GM23248 (cell line): ENCODE results near the gene MTCH1. TPM values are rescaled to one million over a fixed set of nuclear protein-coding genes. Genes with fewer than 3 reads are reported as not detected.

ENCODE experiments used
- DNase-seq: peaks from one replicate; pipeline ENCODE4 v3.0.0-alpha.2; 2015
- H2AFZ ChIP-seq: fragments of 200-600 bp; sonication (generic); 2 replicates; pipeline ENCODE4 v1.6.1; 2016; ENCODE audit warnings: antibody characterized with exemption
- H3F3A ChIP-seq: fragments of 200-600 bp; sonication (generic); 2 replicates; pipeline ENCODE4 v1.6.1; 2016; ENCODE audit warnings: mild to moderate bottlenecking, antibody characterized with exemption, mixed run types; ENCODE audit not compliant: insufficient read depth
- H3K27ac ChIP-seq: fragments of 200-600 bp; sonication (generic); 2 replicates; pipeline ENCODE4 v1.5.1; 2016; ENCODE audit warnings: mild to moderate bottlenecking
- H3K27me3 ChIP-seq: fragments of 200-600 bp; sonication (generic); replicated peaks from 2 replicates; pipeline ENCODE4 v1.6.1; 2016; ENCODE audit warnings: mild to moderate bottlenecking; ENCODE audit not compliant: insufficient read depth
- H3K36me3 ChIP-seq: fragments of 200-600 bp; sonication (generic); 2 replicates; pipeline ENCODE4 v1.6.1; 2016; ENCODE audit warnings: low read depth, mild to moderate bottlenecking
- H3K4me1 ChIP-seq: fragments of 200-600 bp; sonication (generic); 2 replicates; pipeline ENCODE4 v1.6.1; 2016; ENCODE audit warnings: mild to moderate bottlenecking; ENCODE audit not compliant: insufficient read depth
- H3K4me2 ChIP-seq: fragments of 200-600 bp; sonication (generic); one replicate; pipeline ENCODE4 v1.6.1; 2016; ENCODE audit warnings: mild to moderate bottlenecking; ENCODE audit not compliant: unreplicated experiment
- H3K4me3 ChIP-seq: fragments of 200-600 bp; sonication (generic); 2 replicates; pipeline ENCODE4 v1.5.1; 2016; ENCODE audit warnings: mild to moderate bottlenecking
- H3K79me2 ChIP-seq: fragments of 200-600 bp; sonication (generic); 2 replicates; pipeline ENCODE4 v1.6.1; 2016; ENCODE audit warnings: mild to moderate bottlenecking; ENCODE audit not compliant: insufficient read depth
- H3K9ac ChIP-seq: fragments of 200-600 bp; sonication (generic); 2 replicates; pipeline ENCODE4 v1.6.1; 2016; ENCODE audit warnings: mild to moderate bottlenecking
- H3K9me2 ChIP-seq: fragments of 200-600 bp; sonication (generic); 2 replicates; pipeline ENCODE4 v1.6.1; 2016; ENCODE audit warnings: mixed run types, mild to moderate bottlenecking, moderate library complexity; ENCODE audit not compliant: insufficient read depth
- H3K9me3 ChIP-seq: fragments of 200-600 bp; sonication (generic); one replicate; pipeline ENCODE4 v1.6.1; 2017; ENCODE audit warnings: low read depth
- H4K20me1 ChIP-seq: fragments of 200-600 bp; sonication (generic); 2 replicates; pipeline ENCODE4 v1.6.0; 2016; ENCODE audit not compliant: insufficient read depth
- EZH2 ChIP-seq: fragments of 200-600 bp; sonication (generic); IDR thresholded peaks from 2 replicates; pipeline ENCODE4 v1.6.1; 2018; ENCODE audit warnings: antibody characterized with exemption, mild to moderate bottlenecking; ENCODE audit not compliant: insufficient read depth, poor library complexity, severe bottlenecking
- EZH2phosphoT487 ChIP-seq: fragments of 200-600 bp; sonication (generic); IDR thresholded peaks from 2 replicates; pipeline ENCODE4 v1.6.1; 2018; ENCODE audit warnings: antibody characterized with exemption, moderate library complexity, mild to moderate bottlenecking, low read depth; ENCODE audit not compliant: insufficient read depth
- WGBS, 2 experiments: methylation state at CpG; one replicate each; pipeline ENCODE4 v1.1.6; 2015 to 2017; ENCODE audit warnings: low lambda C conversion rate in 2 of 2, low coverage in 1 of 2; ENCODE audit errors: missing lambda C conversion rate in 2 of 2; 5-methylcytosine and 5-hydroxymethylcytosine counted together
- in situ Hi-C: fragments of 300-500 bp; cut with MboI; formaldehyde crosslinking; loops from 2 replicates; pipeline ENCODE4 v1.15.0; 2020
- polyA plus RNA-seq: library from polyadenylated mRNA; unstranded; fragments of >200 nt; fragmentation: Nextera tagmentation; extraction: Ambion mirVana; gene quantifications from 2 replicates; pipeline ENCODE4 v1.2.1, GENCODE V29; 2016
- total RNA-seq: library from RNA; depleted of rRNA; stranded (reverse); fragments of >200 nt; shearing (Covaris generic); gene quantifications from 2 replicates; pipeline ENCODE4 v1.2.3, GENCODE V29; 2014

The MTCH1 gene
- total and polyA plus RNA-seq, 2 experiments from 2014 or later, result 370 to 473 TPM

DNA sequence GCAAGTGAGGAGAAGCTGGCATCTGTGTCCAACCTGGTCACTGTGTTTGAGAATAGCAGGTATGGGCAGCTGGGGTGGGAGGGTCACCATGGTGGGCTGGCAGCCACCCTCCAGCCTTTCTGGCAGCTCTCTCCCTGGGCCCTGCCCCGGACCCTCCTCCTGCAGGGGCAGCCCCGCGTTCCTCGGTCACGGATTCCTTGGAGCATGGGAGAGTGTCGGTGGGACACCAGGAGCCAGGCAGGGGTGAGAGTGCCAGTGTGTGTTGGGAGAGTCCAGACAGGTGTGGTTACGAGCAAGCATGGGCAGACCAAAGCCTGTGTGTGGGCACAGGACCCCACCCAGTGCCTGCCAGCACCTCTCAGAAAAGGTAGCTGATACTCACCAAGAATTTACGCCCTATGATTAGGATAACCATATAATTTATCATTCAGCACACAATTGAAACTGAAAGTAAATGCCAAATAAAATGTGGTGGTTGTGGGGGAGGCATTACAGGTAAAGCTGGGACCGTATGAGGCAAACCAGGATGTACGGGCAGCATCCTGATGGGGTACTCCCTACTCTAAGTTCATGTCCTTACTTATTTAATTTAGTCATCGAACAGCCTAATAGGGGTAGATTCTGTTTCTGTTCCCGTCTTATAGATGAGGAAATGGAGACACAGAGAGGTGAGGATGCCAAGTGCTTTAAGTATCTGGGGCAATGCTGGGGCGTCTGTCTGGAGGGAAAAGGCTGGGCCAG is 20.0 kb upstream of the MTCH1 start:
- Histone ChIP-seq H3F3A (no peaks in the 10 kb centered on the region), H3K4me1 (0 out of 2 replicates have a peak, but pooled peaks cover 7% of the 10 kb centered on the region), H2AFZ (no peak overlapping the region), H3K9ac (no peak overlapping the region), H3K79me2 (no peaks in the 10 kb centered on the region), H3K9me2 (no peaks in the 10 kb centered on the region), H3K27ac (no peak overlapping the region), H3K27me3 (no peaks in the 10 kb centered on the region), H3K9me3 (no peaks in the 10 kb centered on the region), H3K4me3 (no peak overlapping the region), H3K4me2 (no peak overlapping the region), H3K36me3 (no peaks in the 10 kb centered on the region), H4K20me1 (no peaks in the 10 kb centered on the region)
- in situ Hi-C loops, result loop anchor here (10.0 kb wide), 1 partner anchor 231 kb away; no protein-coding TSS in a partner anchor
- TF ChIP-seq EZH2 (no peak), EZH2phosphoT487 (no peak)
- 86 to 89% methylated on average over 13 of the region's 13 CpGs for WGBS, 2 experiments
- DNase-seq, result no peak

DNA sequence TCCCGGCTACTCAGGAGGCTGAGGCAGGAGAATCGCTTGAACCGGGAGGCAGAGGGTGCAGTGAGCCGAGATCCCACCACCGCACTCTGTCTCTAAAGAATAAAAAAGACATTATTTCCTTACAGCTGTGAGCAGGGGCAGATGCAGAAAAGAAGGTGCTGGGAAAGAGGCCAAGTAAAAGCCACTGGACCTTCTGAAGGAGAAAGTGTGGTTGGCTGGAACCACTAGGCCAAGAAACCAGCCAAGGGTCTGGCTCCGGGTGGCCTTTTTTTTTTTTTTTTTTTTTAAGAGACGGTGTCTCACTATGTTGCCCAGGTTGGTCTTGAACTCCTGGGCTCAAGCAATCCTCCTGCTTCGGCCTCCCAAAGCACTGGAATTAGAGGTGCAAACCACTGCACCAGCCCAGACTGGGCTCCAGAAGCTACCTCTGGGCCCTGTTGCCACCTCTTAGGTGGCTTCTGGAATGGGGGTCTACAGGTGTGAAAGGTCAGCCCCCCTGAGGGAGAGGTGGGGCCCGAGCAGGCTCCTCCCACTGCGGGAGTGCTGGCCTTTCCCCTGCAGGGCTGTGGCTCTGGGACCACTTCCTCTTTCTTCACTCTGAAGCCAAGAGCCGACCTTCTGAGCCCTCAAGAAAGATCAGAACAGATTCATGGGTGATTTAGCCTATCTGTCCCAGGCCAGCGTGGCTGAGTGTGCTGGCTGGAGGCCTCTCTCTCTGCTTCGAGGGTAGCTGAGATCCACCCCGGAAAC is 19.2 kb upstream of the MTCH1 start, which contains the start of gene FGD2:
FGD2 (plus strand) TSS at position 595 of the 750 bp plus-strand sequence. CDS start 163 bp downstream, outside the sequence.
- WGBS, 2 experiments, result 70 to 72% methylated on average over 14 of the region's 14 CpGs
- in situ Hi-C loops, result loop anchor here (10.0 kb wide), 1 partner anchor 230 kb away; no protein-coding TSS in a partner anchor
- H3K79me2 ChIP-seq, result no peaks in the 10 kb centered on the region

DNA sequence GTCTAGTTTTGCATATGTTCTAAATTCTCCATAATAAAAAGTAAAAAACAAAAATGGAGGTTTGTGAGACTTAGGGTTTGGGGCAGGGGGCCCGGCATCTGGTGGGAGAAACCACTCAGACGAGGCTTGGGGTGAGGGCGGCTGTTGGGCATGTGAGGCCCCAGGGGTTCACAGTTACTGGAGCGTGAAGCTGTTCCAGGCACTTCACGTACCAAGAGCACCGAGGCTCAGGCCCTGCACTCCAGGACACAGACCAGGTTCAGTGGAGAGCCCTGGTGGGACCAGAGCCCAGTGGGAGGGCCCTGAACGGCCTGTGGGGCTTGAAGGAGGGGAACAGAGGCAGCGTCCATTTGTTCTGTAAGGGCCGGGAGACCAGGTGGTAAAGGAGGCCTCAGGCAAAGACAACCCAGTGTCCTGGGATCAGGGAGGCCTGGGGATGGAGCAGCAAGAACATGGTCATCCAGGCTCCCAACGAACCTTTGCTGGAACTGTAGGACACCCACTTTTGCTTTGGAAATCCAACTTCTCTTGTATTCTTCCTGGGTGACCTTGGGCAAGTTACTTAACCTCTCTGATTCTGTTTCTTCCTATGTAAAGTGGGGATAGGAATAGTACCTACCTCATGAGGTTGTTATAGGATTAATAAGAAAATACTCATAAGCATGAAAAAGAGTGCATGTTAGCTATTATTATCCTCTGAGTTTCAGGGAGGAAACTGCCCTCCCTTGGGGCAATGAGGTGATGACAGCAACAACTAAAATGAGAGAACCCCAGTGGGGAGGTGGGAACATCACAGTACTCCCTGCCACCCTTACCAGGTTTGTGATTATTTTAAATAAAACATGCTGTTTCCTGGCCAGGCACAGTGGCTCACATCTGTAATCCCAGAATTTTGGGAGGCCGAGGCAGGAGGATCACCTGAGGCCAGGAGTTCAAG is 18.3 kb upstream of the MTCH1 start:
- in situ Hi-C loops, result loop anchor here (10.0 kb wide), 1 partner anchor 230 kb away; no protein-coding TSS in a partner anchor
- no peak for DNase-seq
- Histone ChIP-seq H3F3A (no peaks in the 10 kb centered on the region), H3K4me3 (no peak overlapping the region), H3K4me1 (0 out of 2 replicates have a peak, but pooled peaks cover 7% of the 10 kb centered on the region), H3K79me2 (no peaks in the 10 kb centered on the region), H4K20me1 (no peaks in the 10 kb centered on the region), H3K9me3 (no peaks in the 10 kb centered on the region), H3K27me3 (no peaks in the 10 kb centered on the region), H2AFZ (no peak overlapping the region), H3K36me3 (no peaks in the 10 kb centered on the region), H3K9me2 (no peaks in the 10 kb centered on the region), H3K9ac (no peak overlapping the region), H3K4me2 (no peak overlapping the region), H3K27ac (no peak overlapping the region)
- 68 to 78% methylated on average over 11 of the region's 11 CpGs for WGBS, 2 experiments
- TF ChIP-seq EZH2phosphoT487 (no peak), EZH2 (no peak)

More for the DNA sequence above, 19.2 kb upstream of the MTCH1 start, which contains the start of gene FGD2:
- Histone ChIP-seq H3K9me3 (no peaks in the 10 kb centered on the region), H3K4me3 (no peak within 1 kb of the TSS), H3K27ac (no peak within 1 kb of the TSS), H3K27me3 (no peaks in the 10 kb centered on the region), H3K9ac (no peak within 1 kb of the TSS), H3K9me2 (no peaks in the 10 kb centered on the region), H3K4me1 (0 out of 2 replicates have a peak, but pooled peaks cover 7% of the 10 kb centered on the region), H2AFZ (no peak within 1 kb of the TSS), H3K4me2 (no peak within 1 kb of the TSS), H4K20me1 (no peaks in the 10 kb centered on the region), H3K36me3 (no peaks in the 10 kb centered on the region), H3F3A (no peaks in the 10 kb centered on the region)
- no peak for DNase-seq
- TF ChIP-seq EZH2phosphoT487 (no peak), EZH2 (no peak)

DNA sequence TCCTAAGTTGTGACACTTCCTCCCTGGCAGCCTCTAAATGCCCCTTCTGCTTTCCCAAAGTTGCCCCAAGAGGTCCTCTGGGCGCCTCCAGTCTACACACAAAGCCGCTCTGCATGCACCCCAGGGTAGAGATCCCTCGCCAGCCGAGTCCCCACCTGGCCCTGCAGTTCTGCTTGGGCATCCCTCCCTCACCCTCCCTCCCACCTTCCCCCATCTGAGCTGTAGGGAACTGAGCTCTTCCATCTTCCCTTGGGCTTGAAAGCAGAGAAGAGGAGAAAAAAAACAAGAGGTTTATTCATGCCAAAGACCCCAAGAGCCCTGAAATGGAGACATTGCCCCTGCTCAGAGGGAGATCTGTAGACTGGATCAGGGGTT is 13.7 kb upstream of the MTCH1 start:
- no peak for DNase-seq

More for the DNA sequence above, 13.7 kb upstream of the MTCH1 start:
- no peak overlapping the region for H3K4me2 ChIP-seq
- H4K20me1 ChIP-seq, result no peaks in the 10 kb centered on the region
- H3K9ac ChIP-seq, result no peak overlapping the region
- TF ChIP-seq EZH2, result no peak
- TF ChIP-seq EZH2phosphoT487, result no peak
- no peaks in the 10 kb centered on the region for H3F3A ChIP-seq
- H3K27ac ChIP-seq, result no peak overlapping the region
- in situ Hi-C loops, result loop anchor here (10.0 kb wide), 1 partner anchor 225 kb away; no protein-coding TSS in a partner anchor
- no peaks in the 10 kb centered on the region for H3K36me3 ChIP-seq
- no peaks in the 10 kb centered on the region for H3K4me1 ChIP-seq
- no peak overlapping the region for H2AFZ ChIP-seq
- H3K79me2 ChIP-seq, result no peaks in the 10 kb centered on the region
- H3K4me3 ChIP-seq, result no peak overlapping the region
- no peaks in the 10 kb centered on the region for H3K27me3 ChIP-seq
- WGBS, 2 experiments, result 91 to 96% methylated on average over 4 of the region's 4 CpGs
- H3K9me3 ChIP-seq, result no peaks in the 10 kb centered on the region
- no peaks in the 10 kb centered on the region for H3K9me2 ChIP-seq
